Spleen (tissue), 7 donors: ENCODE measurements around the gene CUL7.

Experiments used
- POLR2A ChIP-seq, 3 donors: fragments of 450-650 bp; IDR thresholded peaks; one replicate each; pipeline ENCODE4 v1.5.1; 2017; ENCODE audit warnings: antibody characterized with exemption in 3 of 3, mild to moderate bottlenecking in 1 of 3
- TF ChIP-seq, protein P1 (sequence below), 11 experiments: fragments of 200-600 bp in 7 of 11; fragments of 450-650 bp in 4 of 11; sonication (generic) in 4 of 11; IDR thresholded peaks in 8 of 11; conservative IDR thresholded peaks in 3 of 11; 1 replicate in 7 of 11; 2 replicates in 4 of 11; pipeline versions ENCODE4 v1.4.0 to v1.8.0; 2016 to 2021; ENCODE audit warnings: antibody characterized with exemption in 11 of 11, inconsistent platforms in 4 of 11, mild to moderate bottlenecking in 1 of 11
- donor health status: DM: no; HTN: no; CAD: no; lungs with moderate emphysema.
- donor health status: DM: no; HTN: no; CAD: no.
- donor health status: DM: no; HTN: no; CAD: no.

DNA sequence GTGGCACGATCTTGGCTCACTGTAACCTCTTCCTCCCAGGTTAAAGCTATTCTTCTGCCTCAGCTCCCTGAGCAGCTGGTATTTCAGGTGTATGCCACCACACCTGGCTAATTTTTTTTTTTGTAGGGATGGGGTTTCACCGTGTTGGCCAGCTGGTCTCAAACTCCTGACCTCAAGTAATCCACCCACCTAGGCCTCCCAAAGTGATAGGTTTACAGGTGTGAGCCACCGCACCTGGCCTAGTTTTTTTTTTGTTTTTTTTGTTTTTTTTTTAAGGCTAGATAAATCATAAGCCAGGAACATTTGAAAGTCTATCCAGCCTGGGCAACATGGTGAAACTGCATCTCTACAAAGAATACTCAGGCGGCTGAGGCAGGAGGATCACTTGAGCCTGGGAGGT lies 21.3 kb downstream of the CUL7 start:
- TF ChIP-seq, protein P1, sequence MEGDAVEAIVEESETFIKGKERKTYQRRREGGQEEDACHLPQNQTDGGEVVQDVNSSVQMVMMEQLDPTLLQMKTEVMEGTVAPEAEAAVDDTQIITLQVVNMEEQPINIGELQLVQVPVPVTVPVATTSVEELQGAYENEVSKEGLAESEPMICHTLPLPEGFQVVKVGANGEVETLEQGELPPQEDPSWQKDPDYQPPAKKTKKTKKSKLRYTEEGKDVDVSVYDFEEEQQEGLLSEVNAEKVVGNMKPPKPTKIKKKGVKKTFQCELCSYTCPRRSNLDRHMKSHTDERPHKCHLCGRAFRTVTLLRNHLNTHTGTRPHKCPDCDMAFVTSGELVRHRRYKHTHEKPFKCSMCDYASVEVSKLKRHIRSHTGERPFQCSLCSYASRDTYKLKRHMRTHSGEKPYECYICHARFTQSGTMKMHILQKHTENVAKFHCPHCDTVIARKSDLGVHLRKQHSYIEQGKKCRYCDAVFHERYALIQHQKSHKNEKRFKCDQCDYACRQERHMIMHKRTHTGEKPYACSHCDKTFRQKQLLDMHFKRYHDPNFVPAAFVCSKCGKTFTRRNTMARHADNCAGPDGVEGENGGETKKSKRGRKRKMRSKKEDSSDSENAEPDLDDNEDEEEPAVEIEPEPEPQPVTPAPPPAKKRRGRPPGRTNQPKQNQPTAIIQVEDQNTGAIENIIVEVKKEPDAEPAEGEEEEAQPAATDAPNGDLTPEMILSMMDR (IDR thresholded peaks at IDR 0.05 in 8 of 11, conservative IDR thresholded peaks at IDR 0.05 in 3 of 11), result no peak
- no peak for TF ChIP-seq POLR2A (IDR thresholded peaks at IDR 0.05)
